HG03139 (cell line): ENCODE data around the gene ANAPC15.

Source experiments
- ATAC-seq: cut with Tn5 transposase; IDR thresholded peaks from one replicate; pipeline ENCODE4 v1.9.1; 2021; ENCODE audit not compliant: unreplicated experiment

ANAPC15 gene

GRCh38 chr11:72127923-72128322 is 15.4 kb upstream of the ANAPC15 start:
- ATAC-seq: no peak

GRCh38 chr11:72125956-72126355 is 13.5 kb upstream of the ANAPC15 start:
- no peak for ATAC-seq

- ATAC-seq: no peak
These were observed 11.6 kb upstream of the ANAPC15 start for GRCh38 chr11:72124046-72124445.

GRCh38 chr11:72123117-72123653 is 10.7 kb upstream of the ANAPC15 start:
- ATAC-seq: no peak

DNA sequence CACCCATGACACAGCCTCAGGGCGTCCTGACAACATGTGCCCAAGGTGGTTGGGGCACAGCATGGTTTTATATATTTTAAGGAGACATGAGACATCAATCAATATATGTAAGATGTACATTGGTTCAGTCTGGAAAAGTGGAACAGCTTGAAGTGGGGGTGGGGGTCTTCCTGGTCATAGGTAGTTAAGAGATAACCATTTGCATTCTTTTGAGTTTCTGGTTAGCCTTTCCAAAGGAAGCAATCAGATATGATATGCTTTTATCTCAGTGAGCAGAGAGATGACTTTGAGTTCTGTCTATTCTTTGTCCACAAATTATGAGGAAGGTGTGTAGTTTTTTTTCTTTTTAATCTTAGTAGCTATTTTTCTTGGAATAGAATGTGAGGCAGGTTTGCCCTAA is 10.1 kb upstream of the ANAPC15 start:
- ATAC-seq: no peak

DNA sequence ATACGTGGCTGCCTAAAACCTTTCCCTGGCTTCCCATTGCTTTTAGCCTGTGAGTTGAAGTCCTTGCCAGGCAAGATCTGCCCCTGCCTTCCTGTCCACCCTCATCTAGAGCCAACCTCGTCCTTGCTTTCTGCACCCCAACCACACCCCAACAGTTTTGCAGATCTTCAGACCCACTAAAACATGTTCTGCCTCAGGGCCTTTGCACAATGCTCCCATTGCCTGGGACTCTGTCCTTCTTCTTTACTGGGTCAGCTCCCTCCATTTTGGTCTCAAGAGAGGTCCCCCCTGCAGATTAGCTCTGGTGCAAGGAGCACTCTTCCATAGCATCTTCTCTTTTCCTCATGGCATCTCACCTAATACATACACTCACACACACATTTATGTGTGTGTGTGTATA is 8.4 kb upstream of the ANAPC15 start:
- no peak for ATAC-seq

DNA sequence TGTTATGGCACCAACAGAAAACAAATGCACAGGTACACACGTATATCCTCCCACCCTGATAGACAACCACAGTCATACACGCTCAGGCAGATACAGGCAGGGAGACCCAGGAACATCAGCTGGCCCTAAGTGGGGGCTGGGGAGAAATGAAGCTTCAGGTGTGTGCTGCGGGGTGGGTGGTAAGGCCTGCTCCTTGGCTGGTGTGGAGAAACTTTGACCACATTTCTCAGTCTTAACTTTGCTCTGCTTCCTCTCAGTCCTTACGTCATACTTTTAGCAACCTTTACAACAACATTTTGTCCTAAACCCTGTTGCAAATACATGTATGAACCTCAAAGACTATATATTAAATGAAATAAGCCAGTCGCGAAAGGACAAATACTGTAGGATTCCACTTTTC is 6.7 kb upstream of the ANAPC15 start:
- no peak for ATAC-seq

DNA sequence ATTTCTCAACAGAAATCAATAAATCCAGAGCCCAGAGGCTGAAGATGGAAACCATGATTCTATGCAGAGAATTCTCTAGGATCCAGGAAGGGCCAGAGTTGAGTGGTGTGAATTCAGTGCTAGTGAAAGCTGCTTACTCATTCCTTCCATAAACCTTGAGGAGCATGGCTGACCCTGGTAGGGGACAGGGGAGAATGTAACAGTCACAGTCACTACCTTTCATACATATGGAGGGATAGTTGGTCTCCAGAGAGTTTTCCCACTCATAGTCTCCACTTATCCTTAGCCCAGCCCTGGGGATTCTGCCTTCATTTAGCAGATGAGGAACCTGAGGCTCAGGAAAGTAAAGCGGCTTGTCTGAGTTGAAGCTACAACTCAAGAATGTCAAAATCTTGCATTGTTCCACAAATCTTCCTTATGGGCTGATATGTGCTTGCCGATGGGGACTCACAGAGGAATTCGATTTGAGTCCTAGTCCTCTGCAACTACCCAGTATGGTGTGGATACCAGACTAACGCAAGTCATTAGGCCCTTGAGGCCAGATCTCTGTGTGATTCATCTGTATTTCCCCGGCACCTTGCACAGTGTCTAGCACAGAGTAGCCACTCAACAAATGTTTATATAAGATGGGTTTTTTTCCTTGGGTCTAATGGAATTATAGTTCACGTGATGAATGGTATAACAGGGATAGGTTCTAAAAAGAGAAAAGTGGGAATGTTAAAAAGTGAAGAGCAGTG is 3.7 kb upstream of the ANAPC15 start:
- no peak for ATAC-seq

DNA sequence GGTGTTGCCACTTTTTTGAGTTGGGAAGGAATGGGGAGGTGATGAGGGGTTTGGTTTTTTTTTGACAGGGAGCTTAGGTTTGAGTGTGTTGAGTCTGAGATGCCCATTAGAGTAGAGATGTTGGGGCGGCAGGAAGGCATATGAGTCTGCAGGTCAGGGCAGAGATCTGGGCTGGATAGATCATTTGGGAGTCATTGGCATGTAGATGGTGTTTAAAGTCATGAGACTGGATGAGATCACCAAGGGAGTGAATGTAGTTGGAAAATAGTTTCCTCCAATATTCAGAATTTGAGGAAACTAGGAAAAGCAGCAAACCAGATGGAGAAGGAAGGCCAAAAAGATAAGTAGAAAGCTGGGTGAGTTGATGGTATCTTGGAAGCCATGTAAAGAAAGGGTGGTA is 2.1 kb upstream of the ANAPC15 start:
- ATAC-seq: no peak

DNA sequence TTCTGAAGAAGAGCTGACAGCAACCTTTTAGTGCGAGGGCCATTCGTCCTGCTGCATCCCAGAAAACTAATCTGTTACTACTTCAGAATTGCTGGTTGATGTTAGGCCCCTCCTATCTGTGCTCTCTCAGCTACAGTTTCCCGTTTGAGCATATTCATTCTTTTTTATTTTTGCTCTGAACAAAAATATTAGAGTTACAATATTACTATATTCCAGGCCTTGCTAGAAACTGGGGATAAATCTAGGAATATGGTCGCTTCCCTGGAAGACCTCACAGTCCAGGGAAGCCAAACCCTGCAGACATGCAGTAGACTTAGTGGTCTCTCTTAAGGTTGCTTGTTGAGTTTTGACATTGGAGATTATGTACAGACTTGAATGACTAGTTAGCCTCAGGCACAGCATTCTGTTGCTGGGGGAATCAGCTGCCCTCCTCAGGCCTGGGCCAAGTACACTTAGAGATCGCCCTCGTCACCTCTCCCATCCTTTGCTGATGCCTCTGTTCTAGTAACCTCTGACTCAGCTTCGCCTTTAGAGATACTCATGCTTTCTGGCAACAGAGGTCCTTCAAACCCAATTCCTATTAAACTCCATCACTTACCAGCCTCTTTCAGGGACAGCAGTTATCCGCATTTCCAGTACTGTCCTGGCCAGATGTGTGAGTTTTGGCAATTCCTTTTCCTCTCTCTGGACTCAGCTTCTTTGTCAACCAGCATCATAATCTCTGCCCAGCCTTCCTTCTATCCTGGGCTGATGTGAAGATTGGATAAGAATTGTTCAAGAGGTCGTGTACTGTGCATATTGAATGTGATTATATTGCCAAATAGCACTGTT is 698 bp upstream of the ANAPC15 start:
- ATAC-seq: no peak

GRCh38 chr11:72111300-72112142 is 974 bp downstream of the ANAPC15 start:
- no peak for ATAC-seq

- no peak for ATAC-seq
These were observed 6.6 kb downstream of the ANAPC15 start, which contains the start of gene TOMT for GRCh38 chr11:72105888-72106287. Gene TOMT (plus strand): TSS chr11:72105924. CDS start chr11:72105952, 28 bp downstream.

GRCh38 chr11:72103754-72104167 is 8.7 kb downstream of the ANAPC15 start:
- ATAC-seq: no peak

- ATAC-seq: peak; percentile 82
These were observed 9.3 kb downstream of the ANAPC15 start, which contains the start of gene LAMTOR1 for GRCh38 chr11:72102946-72103753. Gene LAMTOR1 (minus strand): TSS chr11:72103297. CDS start chr11:72103224, 73 bp downstream.

GRCh38 chr11:72102631-72102945 is 9.9 kb downstream of the ANAPC15 start:
- no peak for ATAC-seq

- ATAC-seq: no peak
These were observed 10.3 kb downstream of the ANAPC15 start for GRCh38 chr11:72102162-72102561.

DNA sequence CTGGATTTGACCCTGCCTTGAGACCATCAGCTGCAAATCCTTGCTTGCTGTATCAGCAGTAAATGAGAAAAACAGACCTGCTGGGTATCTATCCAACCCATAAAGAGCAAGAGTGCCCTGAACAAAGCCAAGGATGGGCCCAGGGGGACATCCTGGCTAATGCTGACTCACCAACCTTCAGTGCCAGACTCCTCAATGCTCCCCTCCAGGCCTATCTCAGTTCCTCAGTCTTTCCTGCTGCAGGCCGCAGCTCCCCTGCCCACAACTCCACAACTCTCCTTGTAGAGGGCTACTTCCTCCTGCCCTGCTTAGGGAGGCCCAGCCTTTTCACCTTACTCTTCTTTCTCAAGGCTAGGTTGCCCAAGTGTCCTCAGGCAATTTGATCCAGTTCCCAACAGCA is 12.0 kb downstream of the ANAPC15 start:
- ATAC-seq: no peak

DNA sequence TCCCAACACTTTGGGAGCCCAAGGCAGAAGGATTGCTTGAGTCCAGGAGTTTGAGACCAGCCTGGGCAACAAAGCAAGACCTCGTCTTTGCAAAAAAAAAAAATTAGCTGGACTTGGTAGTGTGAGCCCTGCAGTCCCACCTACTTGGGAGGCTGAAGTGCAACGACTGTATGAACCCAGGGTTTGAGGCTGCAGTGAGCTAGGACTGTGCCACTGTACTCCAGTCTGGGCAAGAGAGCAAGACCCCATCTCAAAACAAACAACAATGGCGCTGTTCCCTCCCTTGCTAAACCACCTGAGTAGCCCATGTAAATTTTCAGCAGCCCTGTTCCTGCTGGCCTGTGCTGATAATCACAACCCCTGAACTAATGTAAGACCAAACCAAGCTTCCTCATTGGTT is 12.5 kb downstream of the ANAPC15 start:
- ATAC-seq: no peak

DNA sequence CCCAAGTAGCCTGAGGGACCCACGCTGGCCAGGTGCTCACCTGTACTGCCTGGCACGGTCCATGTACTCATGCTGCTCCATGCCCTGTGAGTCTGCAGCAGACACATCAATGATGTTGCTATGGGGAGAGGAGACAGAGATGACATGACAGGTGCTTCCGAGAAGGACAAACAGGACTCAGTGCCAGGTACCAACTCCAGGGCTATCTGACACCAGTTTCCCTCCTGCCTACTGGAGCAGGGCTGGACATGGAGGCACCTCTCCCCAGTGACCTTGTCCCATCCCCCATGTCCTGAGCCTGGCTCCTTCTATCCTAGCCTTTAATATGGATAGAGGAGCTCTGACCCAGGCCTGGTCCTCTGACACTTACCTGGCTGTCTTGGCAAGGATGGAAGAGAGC is 13.8 kb downstream of the ANAPC15 start:
- no peak for ATAC-seq

- no peak for ATAC-seq
These were observed 21.2 kb downstream of the ANAPC15 start for GRCh38 chr11:72091292-72091691.
